Gastrocnemius medialis (tissue), 4 donors: ENCODE data around the gene FEM1A. TPM values are rescaled to one million over a fixed set of nuclear protein-coding genes. Genes with fewer than 3 reads are reported as not detected.

Source experiments
- ATAC-seq, 2 donors: fragments of 150-250 bp; one replicate each; pipeline ENCODE4 v1.9.1; 2016
- DNase-seq, 2 donors: peaks; one replicate each; pipeline ENCODE4 v3.0.0-alpha.2; 2019
- H3K27ac ChIP-seq, 4 donors: fragments of 200-600 bp; sonication (generic); 1 replicate in 1 of 4; 2 replicates in 3 of 4; pipeline ENCODE4 v1.5.1; 2016 to 2018; ENCODE audit warnings: mild to moderate bottlenecking in 2 of 4, moderate library complexity in 1 of 4
- H3K27me3 ChIP-seq, 3 donors: fragments of 200-600 bp; sonication (generic) in 2 of 3; 1 replicate in 1 of 3; 2 replicates in 2 of 3; pipeline versions ENCODE4 v1.5.1 to v1.6.0; 2016 to 2019; ENCODE audit warnings: mild to moderate bottlenecking in 1 of 3, moderate library complexity in 1 of 3
- H3K36me3 ChIP-seq, 2 donors: fragments of 200-600 bp; sonication (generic) in 1 of 2; one replicate each; pipeline ENCODE4 v1.5.1; 2017 to 2018
- H3K4me1 ChIP-seq, 2 donors: fragments of 200-600 bp; sonication (generic) in 1 of 2; one replicate each; pipeline ENCODE4 v1.5.1; 2016 to 2017; ENCODE audit warnings: mild to moderate bottlenecking in 2 of 2
- H3K4me3 ChIP-seq, 4 donors: fragments of 200-600 bp; sonication (generic) in 3 of 4; 1 replicate in 1 of 4; 2 replicates in 3 of 4; pipeline ENCODE4 v1.5.1; 2016 to 2019; ENCODE audit warnings: mild to moderate bottlenecking in 2 of 4
- H3K9me3 ChIP-seq, 3 donors: fragments of 200-600 bp; sonication (generic) in 2 of 3; 1 replicate in 1 of 3; 2 replicates in 2 of 3; pipeline ENCODE4 v1.5.1; 2016 to 2019
- CTCF ChIP-seq, 5 experiments: fragments of 450-650 bp in 3 of 5; fragments of 200-600 bp in 2 of 5; sonication (generic) in 2 of 5; IDR thresholded peaks in 4 of 5; conservative IDR thresholded peaks in 1 of 5; 1 replicate in 4 of 5; 2 replicates in 1 of 5; pipeline ENCODE4 v1.5.1; 2016 to 2019; ENCODE audit warnings: antibody characterized with exemption in 5 of 5, mild to moderate bottlenecking in 3 of 5, moderate library complexity in 3 of 5
- POLR2A ChIP-seq, 2 donors: fragments of 450-650 bp; IDR thresholded peaks; one replicate each; pipeline ENCODE4 v1.6.1; 2017; ENCODE audit warnings: antibody characterized with exemption in 2 of 2, mild to moderate bottlenecking in 2 of 2, moderate library complexity in 2 of 2
- in situ Hi-C, 4 donors: fragments of 200-750 bp; cut with MboI; loops; one replicate each; pipeline versions ENCODE4 v1.15.0 to v1.8.0; 2017; ENCODE audit warnings: low sequenced_read_pairs in 4 of 4
- intact Hi-C: fragments of 100-400 bp; cut with DNase I; formaldehyde crosslinking; loops from one replicate; pipeline ENCODE4 v1.15.1; 2023; ENCODE audit warnings: low total_unique reads
- total RNA-seq, 4 donors: library from RNA; depleted of rRNA; stranded (reverse); fragments of >200 nt; gene quantifications; one replicate each; pipeline versions ENCODE4 v1.1.0 to v1.2.3, GENCODE V29; 2016

Gene FEM1A
- total RNA-seq, 4 donors from 2014 or later: 246 to 360 (median 300) TPM

GRCh38 chr19:4794971-4795370, 3.4 kb downstream of the FEM1A start:
- H3K27me3 ChIP-seq: no peaks in the 10 kb centered on the region
- H3K4me3 ChIP-seq: peak overlapping the region; percentile 22 to 96 (median 36)
- no peaks in the 10 kb centered on the region for H3K9me3 ChIP-seq
- DNase-seq (peak; percentile 77 to 91), ATAC-seq (peak; percentile 15)
- H3K4me1 ChIP-seq: peaks cover 41 to 54% of the 10 kb centered on the region in 2 donors
- intact Hi-C loops (loop anchor here (10.0 kb wide), 1 partner anchor 260 kb away; the partner anchor contains the start of gene PLIN5), in situ Hi-C loops (no loop called here)
- H3K27ac ChIP-seq: peak overlapping the region; percentile 91 to 100 (median 94)
- peaks cover 0 to 19% of the 10 kb centered on the region in 2 donors for H3K36me3 ChIP-seq
- TF ChIP-seq CTCF (IDR thresholded peaks at IDR 0.05 in 4 of 5, conservative IDR thresholded peaks at IDR 0.05 in 1 of 5): no peak
- TF ChIP-seq POLR2A (IDR thresholded peaks at IDR 0.05): peak; percentile 35 to 79

GRCh38 chr19:4795400-4795799, 3.9 kb downstream of the FEM1A start:
- TF ChIP-seq CTCF (IDR thresholded peaks at IDR 0.05 in 4 of 5, conservative IDR thresholded peaks at IDR 0.05 in 1 of 5) (no peak), POLR2A (IDR thresholded peaks at IDR 0.05) (no peak)
- peak in 1 of 2 donors; percentile 74 for DNase-seq
- Histone ChIP-seq H3K27ac (peak overlapping the region; percentile 91 to 100 (median 94)), H3K27me3 (no peaks in the 10 kb centered on the region), H3K4me3 (peak overlapping the region; percentile 22 to 96 (median 36)), H3K9me3 (no peaks in the 10 kb centered on the region), H3K4me1 (peaks cover 45 to 55% of the 10 kb centered on the region in 2 donors), H3K36me3 (peaks cover 0 to 19% of the 10 kb centered on the region in 2 donors)
- peak; percentile 22 to 27 for ATAC-seq
- in situ Hi-C loops: no loop called here
- intact Hi-C loops: loop anchor here (10.0 kb wide), 1 partner anchor 261 kb away; the partner anchor contains the start of gene PLIN5

- intact Hi-C loops (loop anchor here (2.0 to 5.0 kb wide), 2 partner anchors 76 to 172 kb away; no protein-coding TSS in a partner anchor), in situ Hi-C loops (loop anchor here in 3 of 4 donors (5.0 to 10.0 kb wide), 2 partner anchors 54 to 68 kb away; no protein-coding TSS in a partner anchor)
- H3K27me3 ChIP-seq: no peaks in the 10 kb centered on the region
- ATAC-seq (peak; percentile 74 to 79), DNase-seq (peak; percentile 96 to 99)
- peak; percentile 76 to 96 for TF ChIP-seq POLR2A (IDR thresholded peaks at IDR 0.05)
- no peak for TF ChIP-seq CTCF (IDR thresholded peaks at IDR 0.05 in 4 of 5, conservative IDR thresholded peaks at IDR 0.05 in 1 of 5)
- H3K27ac ChIP-seq: peak overlapping the region; percentile 91 to 100 (median 94)
- peaks cover 34 to 39% of the 10 kb centered on the region in 2 donors for H3K4me1 ChIP-seq
- peak overlapping the region; percentile 19 to 47 (median 20) for H3K4me3 ChIP-seq
- H3K9me3 ChIP-seq: no peaks in the 10 kb centered on the region
- H3K36me3 ChIP-seq: no peaks in the 10 kb centered on the region
These were observed 9.1 kb downstream of the FEM1A start for GRCh38 chr19:4800591-4801081.

- intact Hi-C loops: loop anchor here (2.0 to 5.0 kb wide), 2 partner anchors 76 to 171 kb away; no protein-coding TSS in a partner anchor
- DNase-seq: no peak
- peaks cover 31 to 34% of the 10 kb centered on the region in 2 donors for H3K4me1 ChIP-seq
- peak in 1 of 2 donors; percentile 8 for ATAC-seq
- H3K27me3 ChIP-seq: no peaks in the 10 kb centered on the region
- H3K27ac ChIP-seq: peak overlapping the region; percentile 91 to 100 (median 94)
- H3K9me3 ChIP-seq: no peaks in the 10 kb centered on the region
- no peak overlapping the region for H3K4me3 ChIP-seq
- TF ChIP-seq POLR2A (IDR thresholded peaks at IDR 0.05) (no peak), CTCF (IDR thresholded peaks at IDR 0.05 in 4 of 5, conservative IDR thresholded peaks at IDR 0.05 in 1 of 5) (no peak)
- in situ Hi-C loops: loop anchor here in 3 of 4 donors (5.0 to 10.0 kb wide), 2 partner anchors 54 to 69 kb away; no protein-coding TSS in a partner anchor
- H3K36me3 ChIP-seq: no peaks in the 10 kb centered on the region
These were observed 9.6 kb downstream of the FEM1A start for GRCh38 chr19:4801085-4801619.
